Stimulated activated CD8-positive, alpha-beta memory T cell treated with anti-CD3 and anti-CD28 coated beads, Interleukin-2, amount 100 ng/mL, for 48 hours (primary cell): Measurements from ENCODE around the gene TMIGD3.
A peak's percentile ranks its signal among the peaks of the same experiment; 100 is the strongest.

Experiments
- DNase-seq, 2 donors: peaks; one replicate each; pipeline ENCODE4 v3.0.0-alpha.2; 2020; ENCODE audit warnings: low read depth in 2 of 2

TMIGD3 gene

GRCh38 chr1:111507411-111508201 is 4.2 kb upstream of the TMIGD3 start:
- peak in 1 of 2 donors; percentile 43 for DNase-seq

GRCh38 chr1:111506561-111506960 is 3.1 kb upstream of the TMIGD3 start:
- DNase-seq = no peak

- no peak for DNase-seq
Measured at GRCh38 chr1:111505641-111506119, 2.2 kb upstream of the TMIGD3 start.

- DNase-seq = no peak
Measured at GRCh38 chr1:111504097-111504496, 664 bp upstream of the TMIGD3 start.

GRCh38 chr1:111501645-111502044 is 1.8 kb downstream of the TMIGD3 start:
- DNase-seq = no peak

GRCh38 chr1:111499026-111499785 is 4.2 kb downstream of the TMIGD3 start:
- DNase-seq = no peak

GRCh38 chr1:111497592-111497991 is 5.8 kb downstream of the TMIGD3 start:
- DNase-seq = no peak

- no peak for DNase-seq
Measured at GRCh38 chr1:111496398-111496797, 7.0 kb downstream of the TMIGD3 start.

GRCh38 chr1:111491070-111491469 is 12.4 kb downstream of the TMIGD3 start:
- no peak for DNase-seq

GRCh38 chr1:111490220-111490619 is 13.2 kb downstream of the TMIGD3 start:
- no peak for DNase-seq

GRCh38 chr1:111489604-111490003 is 13.8 kb downstream of the TMIGD3 start:
- no peak for DNase-seq

GRCh38 chr1:111488669-111489068 is 14.8 kb downstream of the TMIGD3 start:
- DNase-seq = no peak

GRCh38 chr1:111487133-111487532 is 16.3 kb downstream of the TMIGD3 start:
- DNase-seq = no peak

GRCh38 chr1:111486431-111486830 is 17.0 kb downstream of the TMIGD3 start:
- no peak for DNase-seq

- DNase-seq = no peak
Measured at GRCh38 chr1:111484391-111485026, 18.9 kb downstream of the TMIGD3 start.

GRCh38 chr1:111483876-111484275 is 19.6 kb downstream of the TMIGD3 start:
- DNase-seq = no peak

GRCh38 chr1:111483166-111483565 is 20.3 kb downstream of the TMIGD3 start:
- no peak for DNase-seq

- DNase-seq = peak; percentile 32 to 49
Measured at GRCh38 chr1:111481387-111482221, 21.8 kb downstream of the TMIGD3 start.

- DNase-seq = no peak
Measured at GRCh38 chr1:111480674-111481073, 22.8 kb downstream of the TMIGD3 start.

- peak; percentile 10 to 14 for DNase-seq
Measured at GRCh38 chr1:111476761-111477309, 26.6 kb downstream of the TMIGD3 start.

- DNase-seq = no peak
Measured at GRCh38 chr1:111476214-111476613, 27.2 kb downstream of the TMIGD3 start.
